Neuronal stem cell (in vitro differentiated cells): ENCODE measurements around the gene OCIAD1. TPM values are rescaled to one million over a fixed set of nuclear protein-coding genes. Genes with fewer than 3 reads are reported as not detected.

Source experiments
- DNase-seq: peaks from one replicate; pipeline ENCODE4 v3.0.0-alpha.2; 2013; ENCODE audit warnings: low spot score
- H2AFZ ChIP-seq: one replicate; pipeline ENCODE4 v1.6.1; 2013; ENCODE audit warnings: mild to moderate bottlenecking, low read length, inconsistent platforms
- H2AK5ac ChIP-seq: 2 replicates; pipeline ENCODE4 v1.6.1; 2013; ENCODE audit warnings: low read depth, mild to moderate bottlenecking, inconsistent platforms, low read length, moderate library complexity, mixed read lengths
- H2BK120ac ChIP-seq: 2 replicates; pipeline ENCODE4 v1.6.1; 2013; ENCODE audit warnings: low read depth, mild to moderate bottlenecking, inconsistent platforms, low read length, moderate library complexity, mixed read lengths
- H2BK12ac ChIP-seq: one replicate; pipeline ENCODE4 v1.6.1; 2013; ENCODE audit warnings: low read length, inconsistent platforms
- H2BK15ac ChIP-seq: 2 replicates; pipeline ENCODE4 v1.6.1; 2013; ENCODE audit warnings: mild to moderate bottlenecking, low read length, inconsistent platforms, mixed read lengths
- H2BK5ac ChIP-seq: one replicate; pipeline ENCODE4 v1.6.1; 2013; ENCODE audit warnings: inconsistent platforms, mild to moderate bottlenecking, low read length, moderate library complexity
- H3K14ac ChIP-seq: one replicate; pipeline ENCODE4 v1.6.1; 2013; ENCODE audit warnings: low read length, inconsistent platforms
- H3K18ac ChIP-seq: 2 replicates; pipeline ENCODE4 v1.6.1; 2013; ENCODE audit warnings: low read length, inconsistent platforms
- H3K23ac ChIP-seq: 2 replicates; pipeline ENCODE4 v1.6.1; 2013; ENCODE audit warnings: low read depth, mild to moderate bottlenecking, mixed read lengths, low read length, inconsistent platforms; ENCODE audit not compliant: poor library complexity
- H3K27ac ChIP-seq: replicated peaks from 3 replicates; pipeline ENCODE4 v1.5.1; 2013; ENCODE audit warnings: low read length, inconsistent platforms
- H3K27me3 ChIP-seq, 3 experiments: 2 replicates each; pipeline ENCODE4 v1.6.1; 2013; ENCODE audit warnings: low read length in 3 of 3, mild to moderate bottlenecking in 2 of 3, inconsistent platforms in 1 of 3, low read depth in 1 of 3, mixed read lengths in 1 of 3, moderate library complexity in 1 of 3; ENCODE audit not compliant: control insufficient read depth in 3 of 3, insufficient read depth in 3 of 3
- H3K36me3 ChIP-seq, 2 donors: replicated peaks in 1 of 2; 2 replicates each; pipeline ENCODE4 v1.6.1; 2013; ENCODE audit warnings: low read length in 2 of 2; ENCODE audit not compliant: control insufficient read depth in 2 of 2, insufficient read depth in 2 of 2
- H3K4ac ChIP-seq: 2 replicates; pipeline ENCODE4 v1.6.1; 2013; ENCODE audit warnings: inconsistent platforms, mild to moderate bottlenecking, low read length, moderate library complexity
- H3K4me1 ChIP-seq, 2 donors: 1 replicate in 1 of 2; 2 replicates in 1 of 2; pipeline ENCODE4 v1.6.1; 2013; ENCODE audit warnings: low read length in 2 of 2, low read depth in 1 of 2; ENCODE audit not compliant: control insufficient read depth in 2 of 2, insufficient read depth in 1 of 2
- H3K4me2 ChIP-seq: one replicate; pipeline ENCODE4 v1.6.1; 2013; ENCODE audit warnings: mild to moderate bottlenecking, low read length, inconsistent platforms; ENCODE audit not compliant: insufficient read depth, poor library complexity, severe bottlenecking
- H3K4me3 ChIP-seq, 2 donors: 2 replicates each; pipeline ENCODE4 v1.5.1; 2013; ENCODE audit warnings: low read length in 2 of 2, mild to moderate bottlenecking in 2 of 2, inconsistent platforms in 1 of 2, moderate library complexity in 1 of 2
- H3K79me1 ChIP-seq: one replicate; pipeline ENCODE4 v1.6.1; 2013; ENCODE audit warnings: low read depth, mild to moderate bottlenecking, inconsistent platforms, low read length, moderate library complexity
- H3K9ac ChIP-seq: one replicate; pipeline ENCODE4 v1.6.1; 2013; ENCODE audit warnings: mild to moderate bottlenecking, low read depth, low read length, inconsistent platforms; ENCODE audit not compliant: poor library complexity
- H3K9me3 ChIP-seq, 2 donors: replicated peaks in 1 of 2; 2 replicates each; pipeline versions ENCODE3 to v1.6.1; 2013; ENCODE audit warnings: low read length in 2 of 2, mild to moderate bottlenecking in 2 of 2, inconsistent platforms in 1 of 2, low read depth in 1 of 2, mixed read lengths in 1 of 2, moderate library complexity in 1 of 2; ENCODE audit not compliant: control insufficient read depth in 2 of 2, insufficient read depth in 1 of 2
- H4K8ac ChIP-seq: one replicate; pipeline ENCODE4 v1.6.1; 2013; ENCODE audit warnings: low read depth, mild to moderate bottlenecking, inconsistent platforms, low read length, moderate library complexity
- H4K91ac ChIP-seq: one replicate; pipeline ENCODE4 v1.6.1; 2013; ENCODE audit warnings: low read length, low read depth, mild to moderate bottlenecking, inconsistent platforms; ENCODE audit not compliant: poor library complexity
- WGBS, 2 donors: extraction: QIAGEN DNeasy Blood & Tissue Kit; methylation state at CpG; one replicate each; pipeline ENCODE4 v1.1.7; 2013; ENCODE audit warnings: missing lambda C conversion rate in 2 of 2, mixed read lengths in 1 of 2; ENCODE audit not compliant: insufficient read length in 2 of 2, insufficient replicate concordance in 1 of 2; ENCODE audit errors: extremely low coverage in 2 of 2; 5-methylcytosine and 5-hydroxymethylcytosine counted together
- polyA plus RNA-seq, 2 experiments: library from polyadenylated mRNA; stranded (reverse); fragments of 200-250 nt; gene quantifications; one replicate each; pipeline ENCODE4 v1.2.3, GENCODE V29; 2013

Gene OCIAD1
- 170 TPM for polyA plus RNA-seq (2013, experiment 1 of 2)
- polyA plus RNA-seq (2013, experiment 2 of 2): 177 TPM

DNA sequence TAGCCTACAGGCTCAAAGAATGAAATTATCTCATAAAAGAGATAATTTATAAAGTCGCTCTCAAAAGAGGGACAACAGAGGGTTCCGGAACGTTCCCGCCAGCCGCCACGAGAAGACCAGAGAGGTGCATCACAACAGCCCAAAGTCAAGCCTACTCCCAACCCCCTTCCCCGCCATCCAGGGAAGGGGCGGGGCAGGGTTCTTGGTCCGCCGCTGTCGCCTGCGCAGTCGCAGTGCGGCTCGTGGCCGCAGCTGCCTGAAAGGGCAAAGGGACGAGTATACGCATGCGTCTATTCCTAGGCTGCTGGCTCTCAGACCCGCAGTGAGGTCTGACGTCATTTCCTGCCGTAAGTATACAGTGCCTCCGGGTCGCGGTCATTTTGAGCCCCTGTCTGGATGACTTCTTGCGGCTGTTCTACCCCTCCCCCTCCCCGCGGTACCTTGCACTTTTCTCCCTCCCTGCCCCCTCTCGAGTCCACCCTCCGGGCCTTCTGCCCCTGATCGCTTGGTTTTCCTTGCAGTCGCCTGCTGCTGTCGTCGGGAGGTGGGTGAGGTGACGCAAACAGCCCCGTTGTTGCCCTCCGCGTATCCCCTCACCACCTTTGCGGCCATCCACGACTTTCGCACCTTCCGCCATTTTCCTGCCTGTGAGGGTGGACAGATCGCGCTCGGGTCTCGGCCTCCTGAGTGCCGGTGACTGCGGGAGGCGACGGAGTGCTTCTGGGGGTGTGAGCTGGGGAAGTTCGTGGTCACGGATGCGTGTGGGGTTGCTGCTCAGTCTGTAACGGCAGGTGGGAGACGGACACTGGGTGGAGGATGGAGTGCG, at the start of gene OCIAD1:
Gene OCIAD1, plus strand, starts transcription at position 383 of the 826 bp plus-strand sequence. CDS start 1,537 bp downstream, outside the sequence.
- Histone ChIP-seq H3K9ac (peak within 1 kb of the TSS; percentile 100), H3K4me2 (peak within 1 kb of the TSS; percentile 34), H3K79me1 (no peaks in the 10 kb centered on the region), H3K9me3 (no peaks in the 10 kb centered on the region), H3K36me3 (peaks cover 9 to 36% of the 10 kb centered on the region in 2 donors), H2AK5ac (peak within 1 kb of the TSS; percentile 43), H4K8ac (peak within 1 kb of the TSS; percentile 87), H3K4ac (peak within 1 kb of the TSS; percentile 72), H3K27me3 (no peaks in the 10 kb centered on the region), H3K4me1 (peaks cover 2 to 6% of the 10 kb centered on the region in 2 donors), H2BK120ac (peak within 1 kb of the TSS; percentile 26), H2BK15ac (peak within 1 kb of the TSS; percentile 71), H2BK12ac (no peak within 1 kb of the TSS), H3K14ac (peak within 1 kb of the TSS; percentile 86), H3K18ac (peak within 1 kb of the TSS; percentile 97), H2BK5ac (peak within 1 kb of the TSS; percentile 91), H3K23ac (peak within 1 kb of the TSS; percentile 71), H2AFZ (peak within 1 kb of the TSS; percentile 90), H4K91ac (peak within 1 kb of the TSS; percentile 90), H3K4me3 (peak within 1 kb of the TSS; percentile 91 to 100), H3K27ac (peak within 1 kb of the TSS; percentile 98)
- peak; percentile 97 for DNase-seq
- WGBS, 2 donors: no CpG with 5 or more reads among the region's 56 CpGs

GRCh38 chr4:48781968-48782367, 48.9 kb upstream of the OCIAD1 start:
- Histone ChIP-seq H4K91ac (no peak overlapping the region), H3K4me3 (no peak overlapping the region), H3K4me1 (peaks cover 1 to 15% of the 10 kb centered on the region in 2 donors), H2AFZ (no peak overlapping the region), H3K36me3 (no peaks in the 10 kb centered on the region), H3K23ac (no peak overlapping the region), H2BK120ac (no peak overlapping the region), H2AK5ac (no peak overlapping the region), H4K8ac (no peak overlapping the region), H3K9me3 (no peaks in the 10 kb centered on the region), H3K18ac (no peak overlapping the region), H3K9ac (no peak overlapping the region), H2BK15ac (no peak overlapping the region), H3K4me2 (no peak overlapping the region), H3K14ac (no peak overlapping the region), H3K79me1 (no peaks in the 10 kb centered on the region), H3K4ac (no peak overlapping the region), H2BK5ac (no peak overlapping the region), H2BK12ac (no peak overlapping the region), H3K27ac (no peak overlapping the region), H3K27me3 (no peaks in the 10 kb centered on the region)
- DNase-seq: no peak

DNA sequence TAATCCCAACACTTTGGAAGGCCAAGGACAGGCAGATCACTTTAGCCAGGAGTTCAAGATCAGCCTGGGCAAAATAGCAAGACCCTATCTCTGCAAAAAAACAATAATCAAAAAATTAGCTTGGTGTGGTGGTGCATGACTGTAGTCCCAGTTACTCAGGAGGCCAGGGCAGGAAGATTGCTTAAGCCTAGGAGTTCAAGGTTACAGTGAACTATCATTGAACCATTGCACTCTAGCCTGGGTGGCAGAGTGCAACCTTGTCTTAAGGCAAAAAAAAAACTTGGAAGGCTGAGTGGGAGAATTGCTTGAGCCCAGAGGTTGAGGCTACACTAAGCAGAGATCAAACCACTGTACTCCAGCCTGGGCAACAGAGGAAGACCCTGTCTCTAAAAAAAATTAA, 45.6 kb upstream of the OCIAD1 start:
- Histone ChIP-seq H3K23ac (no peak overlapping the region), H2BK15ac (no peak overlapping the region), H3K27me3 (no peaks in the 10 kb centered on the region), H3K14ac (no peak overlapping the region), H4K8ac (no peak overlapping the region), H2BK12ac (no peak overlapping the region), H2AFZ (no peak overlapping the region), H3K36me3 (no peaks in the 10 kb centered on the region), H4K91ac (no peak overlapping the region), H2BK5ac (no peak overlapping the region), H3K4me1 (peaks cover 3 to 4% of the 10 kb centered on the region in 2 donors), H3K4me2 (no peak overlapping the region), H3K18ac (no peak overlapping the region), H3K9ac (no peak overlapping the region), H2BK120ac (no peak overlapping the region), H3K4ac (no peak overlapping the region), H3K9me3 (no peaks in the 10 kb centered on the region), H2AK5ac (no peak overlapping the region), H3K4me3 (no peak overlapping the region), H3K79me1 (no peaks in the 10 kb centered on the region), H3K27ac (no peak overlapping the region)
- DNase-seq: no peak

DNA sequence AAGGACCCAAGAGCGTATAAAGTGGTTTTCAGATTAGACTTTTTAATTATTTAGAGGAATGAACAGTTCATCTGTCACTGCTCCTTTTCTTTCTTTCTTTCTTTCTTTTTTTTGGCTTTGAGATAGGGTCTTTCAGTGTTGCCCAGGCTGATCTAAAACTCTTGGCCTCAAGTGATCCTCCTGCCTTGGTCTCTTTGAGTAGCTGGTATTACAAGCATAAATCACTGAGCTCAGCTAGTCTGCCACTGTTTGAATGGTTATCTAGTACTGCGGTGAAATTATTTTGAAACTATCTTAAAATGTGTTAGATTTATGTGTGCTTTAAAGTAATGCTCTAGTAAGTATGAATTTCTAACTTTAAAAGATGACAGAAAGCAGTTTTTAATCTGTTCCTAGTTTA, 44.3 kb upstream of the OCIAD1 start:
- Histone ChIP-seq H3K36me3 (no peaks in the 10 kb centered on the region), H3K9me3 (no peaks in the 10 kb centered on the region), H3K18ac (no peak overlapping the region), H3K4ac (no peak overlapping the region), H2BK15ac (no peak overlapping the region), H3K4me2 (no peak overlapping the region), H3K27me3 (no peaks in the 10 kb centered on the region), H2BK5ac (no peak overlapping the region), H3K4me3 (no peak overlapping the region), H3K4me1 (peaks cover 1 to 4% of the 10 kb centered on the region in 2 donors), H2BK120ac (no peak overlapping the region), H2AK5ac (no peak overlapping the region), H4K91ac (no peak overlapping the region), H3K14ac (no peak overlapping the region), H3K27ac (no peak overlapping the region), H3K23ac (no peak overlapping the region), H3K79me1 (no peaks in the 10 kb centered on the region), H2AFZ (no peak overlapping the region), H4K8ac (no peak overlapping the region), H3K9ac (no peak overlapping the region), H2BK12ac (no peak overlapping the region)
- DNase-seq: no peak
- no CpG with 5 or more reads among the region's 2 CpGs for WGBS, 2 donors
